ENCODE measurements around the gene PCLO. TPM values are rescaled to one million over a fixed set of nuclear protein-coding genes. Genes with fewer than 3 reads are reported as not detected.
A peak's percentile ranks its signal among the peaks of the same experiment; 100 is the strongest.

The PCLO gene
- total RNA-seq, 4 donors from 2014 or later = 6.6 to 70.7 (median 33.9) TPM

DNA sequence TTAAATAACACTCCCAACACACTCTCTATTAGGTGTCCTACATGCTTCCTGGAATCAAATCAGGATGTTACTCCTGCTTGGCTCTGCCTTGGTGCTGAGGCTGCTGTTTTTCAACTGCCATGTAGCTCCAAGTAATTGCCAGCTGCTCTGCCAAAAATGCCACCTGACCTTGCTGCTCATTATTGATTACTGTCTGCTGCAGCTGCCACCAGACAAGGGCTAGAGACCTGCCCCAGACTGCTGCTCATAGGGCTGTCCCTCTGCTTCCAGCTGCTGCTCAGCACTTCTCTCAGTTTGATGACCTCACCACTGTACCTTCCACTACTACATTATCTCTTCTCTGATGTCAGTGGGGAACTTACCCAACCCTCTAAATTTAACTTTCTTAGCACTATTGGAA lies 102.5 kb downstream of the PCLO start:
- Histone ChIP-seq H3K4me3 (no peak overlapping the region), H3K27me3 (no peaks in the 10 kb centered on the region), H3K4me1 (no peaks in the 10 kb centered on the region), H3K36me3 (no peaks in the 10 kb centered on the region), H3K27ac (no peak overlapping the region), H3K9me3 (no peaks in the 10 kb centered on the region)
- DNase-seq = peak in 1 of 3 donors; percentile 15
- no peak for TF ChIP-seq POLR2A (IDR thresholded peaks at IDR 0.05)
- TF ChIP-seq, protein P1, sequence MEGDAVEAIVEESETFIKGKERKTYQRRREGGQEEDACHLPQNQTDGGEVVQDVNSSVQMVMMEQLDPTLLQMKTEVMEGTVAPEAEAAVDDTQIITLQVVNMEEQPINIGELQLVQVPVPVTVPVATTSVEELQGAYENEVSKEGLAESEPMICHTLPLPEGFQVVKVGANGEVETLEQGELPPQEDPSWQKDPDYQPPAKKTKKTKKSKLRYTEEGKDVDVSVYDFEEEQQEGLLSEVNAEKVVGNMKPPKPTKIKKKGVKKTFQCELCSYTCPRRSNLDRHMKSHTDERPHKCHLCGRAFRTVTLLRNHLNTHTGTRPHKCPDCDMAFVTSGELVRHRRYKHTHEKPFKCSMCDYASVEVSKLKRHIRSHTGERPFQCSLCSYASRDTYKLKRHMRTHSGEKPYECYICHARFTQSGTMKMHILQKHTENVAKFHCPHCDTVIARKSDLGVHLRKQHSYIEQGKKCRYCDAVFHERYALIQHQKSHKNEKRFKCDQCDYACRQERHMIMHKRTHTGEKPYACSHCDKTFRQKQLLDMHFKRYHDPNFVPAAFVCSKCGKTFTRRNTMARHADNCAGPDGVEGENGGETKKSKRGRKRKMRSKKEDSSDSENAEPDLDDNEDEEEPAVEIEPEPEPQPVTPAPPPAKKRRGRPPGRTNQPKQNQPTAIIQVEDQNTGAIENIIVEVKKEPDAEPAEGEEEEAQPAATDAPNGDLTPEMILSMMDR (IDR thresholded peaks at IDR 0.05) = no peak

DNA sequence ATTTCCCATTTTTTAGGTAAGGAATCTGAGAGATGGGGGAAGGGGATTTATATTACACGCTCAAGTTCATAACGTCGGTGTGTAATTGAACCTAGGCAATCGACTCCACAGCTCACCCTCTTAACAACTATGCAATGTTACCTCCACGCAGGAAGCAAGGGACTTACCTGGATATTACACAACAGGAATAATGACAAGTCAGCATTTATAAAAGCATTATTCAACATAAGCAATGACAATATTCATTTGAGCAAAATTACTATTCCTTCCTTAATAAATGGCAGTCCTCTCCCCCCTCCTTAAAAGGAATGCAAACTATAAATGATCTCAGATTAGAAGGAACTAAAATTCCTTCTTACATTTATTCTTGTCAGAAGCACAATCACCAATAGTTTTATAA lies 104.0 kb downstream of the PCLO start:
- H3K36me3 ChIP-seq = no peaks in the 10 kb centered on the region
- no peaks in the 10 kb centered on the region for H3K27me3 ChIP-seq

DNA sequence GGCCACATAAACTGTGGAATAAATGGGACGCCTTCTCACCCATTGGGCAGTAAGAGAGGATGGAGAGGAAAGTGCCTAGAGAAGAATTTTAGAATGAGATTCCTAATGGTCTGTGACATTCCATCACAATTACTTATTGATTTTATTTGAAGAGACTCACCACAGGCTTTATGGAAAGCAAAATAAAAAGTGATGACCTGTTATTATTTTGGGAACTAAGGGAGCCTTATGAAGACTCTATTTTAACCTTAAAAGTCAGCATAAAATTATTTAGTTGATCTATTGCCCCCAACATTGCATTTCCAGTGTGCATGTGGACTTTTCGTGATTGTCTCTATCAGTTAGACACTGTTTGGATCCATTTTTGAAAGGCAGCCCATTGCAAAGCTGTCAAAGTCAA lies 107.5 kb downstream of the PCLO start:
- no peak overlapping the region for H3K4me3 ChIP-seq

More for the DNA sequence above, 104.0 kb downstream of the PCLO start:
- H3K4me1 ChIP-seq = no peaks in the 10 kb centered on the region
- no peaks in the 10 kb centered on the region for H3K9me3 ChIP-seq
- no peak for DNase-seq
- TF ChIP-seq, protein P1 (IDR thresholded peaks at IDR 0.05) = no peak
- TF ChIP-seq POLR2A (IDR thresholded peaks at IDR 0.05) = no peak
- H3K27ac ChIP-seq = no peak overlapping the region
- H3K4me3 ChIP-seq = no peak overlapping the region

DNA sequence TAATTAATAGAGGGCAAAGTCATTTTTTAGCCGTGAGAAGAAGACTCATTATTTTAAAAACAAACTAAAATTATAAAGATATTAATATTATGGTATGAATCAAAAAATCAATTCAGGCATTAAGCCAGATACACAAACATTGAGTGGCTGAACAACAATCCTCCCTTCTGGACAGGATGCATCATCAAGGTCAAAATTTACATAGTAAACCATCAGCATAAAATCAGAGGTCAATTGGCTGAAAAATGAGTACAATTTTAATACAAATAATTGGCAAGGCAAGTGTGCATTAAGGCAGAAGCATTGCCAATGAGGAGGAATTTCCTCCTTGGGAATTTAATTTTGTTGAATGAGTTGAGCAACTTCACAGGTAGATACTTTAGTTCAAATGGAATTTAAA lies 108.2 kb downstream of the PCLO start:
- TF ChIP-seq POLR2A (IDR thresholded peaks at IDR 0.05) = no peak
- TF ChIP-seq, protein P1 (IDR thresholded peaks at IDR 0.05) = no peak
- DNase-seq = no peak
- H3K9me3 ChIP-seq = no peaks in the 10 kb centered on the region

More for the DNA sequence above, 107.5 kb downstream of the PCLO start:
- Histone ChIP-seq H3K27ac (no peak overlapping the region), H3K4me1 (no peaks in the 10 kb centered on the region), H3K36me3 (no peaks in the 10 kb centered on the region), H3K27me3 (no peaks in the 10 kb centered on the region), H3K9me3 (no peaks in the 10 kb centered on the region)
- TF ChIP-seq, protein P1 (IDR thresholded peaks at IDR 0.05) = no peak
- TF ChIP-seq POLR2A (IDR thresholded peaks at IDR 0.05) = no peak
- DNase-seq = no peak

DNA sequence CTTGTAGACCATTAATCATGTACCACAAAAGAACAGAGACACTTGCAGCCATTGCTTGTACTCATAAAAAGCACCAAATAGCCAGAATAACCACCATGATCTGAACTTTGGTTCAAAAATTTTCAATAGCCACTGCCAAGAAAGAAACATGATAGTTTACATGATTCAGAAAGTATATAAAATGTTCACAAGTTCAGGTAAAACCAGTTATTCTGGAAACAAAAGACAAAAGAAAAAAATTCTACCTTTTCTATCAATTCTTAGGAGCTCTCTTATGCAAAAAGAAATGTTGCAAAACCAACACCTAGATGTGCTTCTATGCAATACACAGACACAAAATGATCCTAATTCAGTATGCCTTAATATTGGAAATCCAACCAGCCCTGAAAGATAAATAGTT lies 108.7 kb downstream of the PCLO start:
- no peaks in the 10 kb centered on the region for H3K9me3 ChIP-seq
- H3K4me3 ChIP-seq = no peak overlapping the region
- no peaks in the 10 kb centered on the region for H3K36me3 ChIP-seq
- no peaks in the 10 kb centered on the region for H3K27me3 ChIP-seq
- no peak for TF ChIP-seq POLR2A (IDR thresholded peaks at IDR 0.05)
- TF ChIP-seq, protein P1 (IDR thresholded peaks at IDR 0.05) = no peak
- H3K27ac ChIP-seq = no peak overlapping the region
- no peak for DNase-seq
- no peaks in the 10 kb centered on the region for H3K4me1 ChIP-seq

More for the DNA sequence above, 108.2 kb downstream of the PCLO start:
- Histone ChIP-seq H3K36me3 (no peaks in the 10 kb centered on the region), H3K27me3 (no peaks in the 10 kb centered on the region), H3K27ac (no peak overlapping the region), H3K4me3 (no peak overlapping the region), H3K4me1 (no peaks in the 10 kb centered on the region)

DNA sequence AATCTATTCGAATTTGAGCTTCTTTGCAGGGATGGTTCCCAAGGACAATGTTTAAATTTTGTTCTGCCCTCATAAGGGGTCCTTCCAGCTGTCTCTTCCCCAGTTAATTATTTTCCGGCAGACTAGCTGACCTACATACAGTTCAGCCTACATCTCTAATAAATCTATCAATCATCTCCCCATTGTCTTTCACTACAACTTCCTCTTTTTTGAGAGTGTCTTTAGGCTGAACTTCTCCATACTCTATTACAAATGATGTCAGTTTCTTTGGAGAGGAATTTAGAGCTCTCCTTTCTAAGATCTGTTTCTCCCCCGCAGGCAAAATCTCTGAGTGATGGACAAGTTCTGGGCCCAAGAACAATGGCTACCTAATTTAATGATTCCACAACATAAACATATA lies 122.2 kb downstream of the PCLO start:
- no peak for TF ChIP-seq POLR2A (IDR thresholded peaks at IDR 0.05)
- H3K36me3 ChIP-seq = no peaks in the 10 kb centered on the region
- H3K27me3 ChIP-seq = no peaks in the 10 kb centered on the region
- no peak for DNase-seq
- H3K4me1 ChIP-seq = no peaks in the 10 kb centered on the region
- H3K27ac ChIP-seq = no peak overlapping the region
- H3K9me3 ChIP-seq = no peaks in the 10 kb centered on the region
- H3K4me3 ChIP-seq = no peak overlapping the region
